Brain microvascular endothelial cell (primary cell): ENCODE measurements around the gene OSBPL5.
A peak's percentile ranks its signal among the peaks of the same experiment; 100 is the strongest.

ENCODE experiments used
- DNase-seq: peaks from one replicate; pipeline ENCODE4 v3.0.0-alpha.2; 2020
- H3K27ac ChIP-seq: fragments of 250-450 bp; sonication (Bioruptor Pico); 2 replicates; pipeline ENCODE4 v1.5.1; 2020; ENCODE audit warnings: mild to moderate bottlenecking, moderate library complexity
- H3K27me3 ChIP-seq: fragments of 250-450 bp; sonication (Bioruptor Pico); replicated peaks from 2 replicates; pipeline ENCODE4 v1.5.1; 2020; ENCODE audit warnings: mild to moderate bottlenecking
- H3K36me3 ChIP-seq: fragments of 250-450 bp; sonication (Bioruptor Pico); replicated peaks from 2 replicates; pipeline ENCODE4 v1.5.1; 2020; ENCODE audit warnings: mild to moderate bottlenecking
- H3K4me3 ChIP-seq: 2 replicates; pipeline ENCODE4 v1.5.1; 2011; ENCODE audit warnings: low read depth, mild to moderate bottlenecking, control low read depth, low read length, moderate library complexity
- CTCF ChIP-seq: IDR thresholded peaks from 2 replicates; pipeline ENCODE4 v1.5.1; 2011; ENCODE audit warnings: low read depth, mild to moderate bottlenecking, moderate library complexity, low read length, control low read depth, inconsistent platforms; ENCODE audit errors: missing control alignments
- in situ Hi-C: cut with HindIII; loops from 2 replicates; pipeline ENCODE4 v1.10.0; 2017; ENCODE audit warnings: low sequenced_read_pairs, low pct_ligation_motif_present

OSBPL5 gene

GRCh38 chr11:3052109-3052479 is 113.0 kb downstream of the OSBPL5 start:
- in situ Hi-C loops, result no loop called here
- DNase-seq, result no peak
- H3K36me3 ChIP-seq, result peaks cover 4% of the 10 kb centered on the region
- no peak overlapping the region for H3K27ac ChIP-seq
- no peak for TF ChIP-seq CTCF
- H3K4me3 ChIP-seq, result no peak overlapping the region
- H3K27me3 ChIP-seq, result no peaks in the 10 kb centered on the region

- Histone ChIP-seq H3K27me3 (no peaks in the 10 kb centered on the region), H3K36me3 (peaks cover 8% of the 10 kb centered on the region), H3K4me3 (no peak overlapping the region), H3K27ac (no peak overlapping the region)
- peak; percentile 59 for TF ChIP-seq CTCF
- in situ Hi-C loops, result no loop called here
- DNase-seq, result no peak
Measured at GRCh38 chr11:3051196-3052108, 113.7 kb downstream of the OSBPL5 start.

- H3K27ac ChIP-seq, result peak overlapping the region; percentile 91
- no peak for DNase-seq
- TF ChIP-seq CTCF, result no peak
- H3K36me3 ChIP-seq, result peaks cover 10% of the 10 kb centered on the region
- H3K4me3 ChIP-seq, result no peak overlapping the region
- in situ Hi-C loops, result no loop called here
- no peaks in the 10 kb centered on the region for H3K27me3 ChIP-seq
Measured at GRCh38 chr11:3050386-3051195, 114.5 kb downstream of the OSBPL5 start.

- Histone ChIP-seq H3K27me3 (no peaks in the 10 kb centered on the region), H3K27ac (peak overlapping the region; percentile 91), H3K36me3 (peaks cover 15% of the 10 kb centered on the region), H3K4me3 (no peak overlapping the region)
- in situ Hi-C loops, result no loop called here
- TF ChIP-seq CTCF, result peak; percentile 67
- DNase-seq, result peak; percentile 93
Measured at GRCh38 chr11:3049430-3050243, 115.5 kb downstream of the OSBPL5 start.

GRCh38 chr11:3047637-3048036 is 117.5 kb downstream of the OSBPL5 start:
- no peak overlapping the region for H3K27ac ChIP-seq

More at GRCh38 chr11:3047637-3048036, 117.5 kb downstream of the OSBPL5 start:
- in situ Hi-C loops, result no loop called here
- no peak for DNase-seq
- peaks cover 11% of the 10 kb centered on the region for H3K36me3 ChIP-seq
- TF ChIP-seq CTCF, result no peak
- no peak overlapping the region for H3K4me3 ChIP-seq
- no peaks in the 10 kb centered on the region for H3K27me3 ChIP-seq
